Keratinocyte (primary cell): ENCODE results near the gene AMIGO1. TPM values are rescaled to one million over a fixed set of nuclear protein-coding genes. Genes with fewer than 3 reads are reported as not detected.

Experiments
- DNase-seq: peaks from one replicate; pipeline ENCODE4 v3.0.0-alpha.2; 2011; ENCODE audit warnings: low read depth, missing footprints, low spot score
- FAIRE-seq: peaks from 2 replicates; lab custom pipeline; 2011; peaks lifted over from hg19 to GRCh38; lab: Jason Lieb, UNC
- H2AFZ ChIP-seq: 2 replicates; pipeline ENCODE4 v1.6.0; 2012; ENCODE audit warnings: low read length, control low read depth, inconsistent platforms; ENCODE audit not compliant: control insufficient read depth
- H3K27ac ChIP-seq: 2 replicates; pipeline ENCODE4 v1.5.1; 2011; ENCODE audit warnings: low read length; ENCODE audit not compliant: control insufficient read depth, insufficient read depth
- H3K27me3 ChIP-seq: 3 replicates; pipeline ENCODE4 v1.6.0; 2011; ENCODE audit warnings: low read length; ENCODE audit not compliant: control insufficient read depth, insufficient read depth; ENCODE audit errors: extremely low read depth
- H3K36me3 ChIP-seq, 2 experiments: 2 replicates in 1 of 2; 3 replicates in 1 of 2; pipeline ENCODE4 v1.5.1; 2011; ENCODE audit warnings: low read length in 2 of 2, mild to moderate bottlenecking in 1 of 2; ENCODE audit not compliant: control insufficient read depth in 2 of 2, insufficient read depth in 2 of 2; ENCODE audit errors: extremely low read depth in 1 of 2
- H3K4me1 ChIP-seq: 3 replicates; pipeline ENCODE4 v1.5.1; 2011; ENCODE audit warnings: low read length; ENCODE audit not compliant: control insufficient read depth, insufficient read depth; ENCODE audit errors: extremely low read depth
- H3K4me2 ChIP-seq: 3 replicates; pipeline ENCODE4 v1.6.0; 2011; ENCODE audit warnings: low read depth, low read length; ENCODE audit not compliant: control insufficient read depth, insufficient read depth; ENCODE audit errors: extremely low read depth
- H3K4me3 ChIP-seq, 3 experiments: fragments of 200-600 bp in 1 of 3; sonication (generic) in 1 of 3; 2 replicates in 2 of 3; 3 replicates in 1 of 3; pipeline ENCODE4 v1.5.1; 2011 to 2016; ENCODE audit warnings: low read length in 3 of 3, mild to moderate bottlenecking in 3 of 3, control low read depth in 2 of 3, inconsistent platforms in 1 of 3, low read depth in 1 of 3, mixed read lengths in 1 of 3, mixed run types in 1 of 3, moderate library complexity in 1 of 3; ENCODE audit not compliant: control insufficient read depth in 2 of 3, insufficient read depth in 2 of 3; ENCODE audit errors: extremely low read depth in 1 of 3
- H3K79me2 ChIP-seq: 2 replicates; pipeline ENCODE4 v1.6.0; 2012; ENCODE audit warnings: low read length; ENCODE audit not compliant: control insufficient read depth, insufficient read depth
- H3K9ac ChIP-seq: 3 replicates; pipeline ENCODE4 v1.6.0; 2011; ENCODE audit warnings: low read length; ENCODE audit not compliant: control insufficient read depth, insufficient read depth; ENCODE audit errors: extremely low read depth
- H3K9me1 ChIP-seq: 3 replicates; pipeline ENCODE4 v1.6.0; 2011; ENCODE audit warnings: low read length; ENCODE audit not compliant: control insufficient read depth, insufficient read depth; ENCODE audit errors: extremely low read depth
- H3K9me3 ChIP-seq: 2 replicates; pipeline ENCODE4 v1.5.1; 2012; ENCODE audit warnings: low read depth, low read length; ENCODE audit not compliant: control insufficient read depth
- H4K20me1 ChIP-seq: 3 replicates; pipeline ENCODE4 v1.6.0; 2011; ENCODE audit warnings: low read length; ENCODE audit not compliant: control insufficient read depth, insufficient read depth; ENCODE audit errors: extremely low read depth
- CTCF ChIP-seq, 3 experiments: IDR thresholded peaks in 1 of 3; conservative IDR thresholded peaks in 1 of 3; optimal IDR thresholded peaks in 1 of 3; 2 replicates in 2 of 3; 3 replicates in 1 of 3; pipeline versions ENCODE3 to v1.5.1; 2011; ENCODE audit warnings: low read length in 3 of 3, mild to moderate bottlenecking in 3 of 3, moderate library complexity in 2 of 3, control low read depth in 1 of 3, inconsistent platforms in 1 of 3; ENCODE audit not compliant: insufficient read depth in 2 of 3; ENCODE audit errors: extremely low read depth in 1 of 3
- EZH2 ChIP-seq: IDR thresholded peaks from one replicate; pipeline ENCODE4 v1.6.1; 2012; ENCODE audit warnings: inconsistent platforms, mild to moderate bottlenecking, low read length, moderate library complexity
- dilution Hi-C: fragments of 300-500 bp; cut with MboI; formaldehyde crosslinking; loops from one replicate; pipeline ENCODE4 v1.7.0; 2020; ENCODE audit warnings: low sequenced_read_pairs; ENCODE audit not compliant: extremely low pct_ligation_motif_present
- polyA plus RNA-seq, 5 experiments: library from polyadenylated mRNA; depleted of rRNA in 3 of 5; stranded (reverse) in 3 of 5; stranded (forward) in 1 of 5; unstranded in 1 of 5; fragments of >200 nt; gene quantifications; 1 replicate in 1 of 5; 2 replicates in 3 of 5; 3 replicates in 1 of 5; pipeline versions ENCODE4 v1.2.1 to v1.2.3, GENCODE V29; 2011 to 2012; ENCODE audit warnings: missing spikeins in 2 of 5, low read depth in 1 of 5, low replicate concordance in 1 of 5

AMIGO1 gene
- polyA plus RNA-seq, 1 donor (not counting 4 experiments of a cell fraction or from before 2014, with no cell fraction given), result 0.26 TPM

- FAIRE-seq (no peak), DNase-seq (no peak)
- no peaks in the 10 kb centered on the region for H4K20me1 ChIP-seq
- H3K27ac ChIP-seq, result no peak overlapping the region
- no peaks in the 10 kb centered on the region for H3K9me1 ChIP-seq
- H2AFZ ChIP-seq, result no peak overlapping the region
- no peak for TF ChIP-seq CTCF (optimal IDR thresholded peaks at IDR 0.05 in 1 of 3, IDR thresholded peaks at IDR 0.05 in 1 of 3, conservative IDR thresholded peaks at IDR 0.05 in 1 of 3; ENCODE audit: extremely low read depth in 1 of 3, insufficient read depth in 2 of 3, low read length in 3 of 3)
- no peak for TF ChIP-seq EZH2
- no peaks in the 10 kb centered on the region for H3K36me3 ChIP-seq
- no peaks in the 10 kb centered on the region for H3K9me3 ChIP-seq
- H3K4me2 ChIP-seq, result no peak overlapping the region
- H3K4me3 ChIP-seq, result no peak overlapping the region
- dilution Hi-C loops, result no loop called here
- H3K27me3 ChIP-seq, result no peaks in the 10 kb centered on the region
- H3K4me1 ChIP-seq, result peaks cover 6% of the 10 kb centered on the region
- H3K9ac ChIP-seq, result no peak overlapping the region
- H3K79me2 ChIP-seq, result no peaks in the 10 kb centered on the region
These were observed 18.5 kb upstream of the AMIGO1 start for GRCh38 chr1:109527846-109528695.

GRCh38 chr1:109527098-109527811 is 17.7 kb upstream of the AMIGO1 start:
- peaks cover 2% of the 10 kb centered on the region for H3K4me1 ChIP-seq
- no peak overlapping the region for H3K4me3 ChIP-seq
- no peak overlapping the region for H3K9ac ChIP-seq
- H3K79me2 ChIP-seq, result no peaks in the 10 kb centered on the region
- TF ChIP-seq CTCF (optimal IDR thresholded peaks at IDR 0.05 in 1 of 3, IDR thresholded peaks at IDR 0.05 in 1 of 3, conservative IDR thresholded peaks at IDR 0.05 in 1 of 3; ENCODE audit: extremely low read depth in 1 of 3, insufficient read depth in 2 of 3, low read length in 3 of 3), result no peak
- TF ChIP-seq EZH2, result no peak
- no peak overlapping the region for H3K4me2 ChIP-seq
- no peaks in the 10 kb centered on the region for H3K27me3 ChIP-seq
- no peaks in the 10 kb centered on the region for H3K36me3 ChIP-seq
- dilution Hi-C loops, result no loop called here
- no peak for DNase-seq
- H3K9me3 ChIP-seq, result no peaks in the 10 kb centered on the region
- no peaks in the 10 kb centered on the region for H4K20me1 ChIP-seq
- no peak overlapping the region for H2AFZ ChIP-seq
- H3K9me1 ChIP-seq, result no peaks in the 10 kb centered on the region
- no peak for FAIRE-seq
- no peak overlapping the region for H3K27ac ChIP-seq
